ENCODE results near the gene PARD3B. TPM values are rescaled to one million over a fixed set of nuclear protein-coding genes. Genes with fewer than 3 reads are reported as not detected.

PARD3B gene
- total and polyA plus RNA-seq, 8 donors: 1.8 to 42.6 (median 15.1) TPM

- WGBS, 5 donors: 75 to 84% (median 80%) methylated on average over 5 of the region's 5 CpGs
- Histone ChIP-seq H3K27me3 (no peaks in the 10 kb centered on the region), H3K9me3 (no peaks in the 10 kb centered on the region), H3K4me3 (no peak overlapping the region), H3K36me3 (peaks cover 0 to 10% (median 2%) of the 10 kb centered on the region in 4 donors), H3K27ac (no peak overlapping the region), H3K4me1 (peaks cover 0 to 8% (median 0%) of the 10 kb centered on the region in 4 donors)
- no peak for DNase-seq
- intact Hi-C loops (cut with DNase I; ENCODE audit: low total_unique reads): no loop called here
- no peak for TF ChIP-seq EP300 (IDR thresholded peaks at IDR 0.05)
- TF ChIP-seq, protein P1, sequence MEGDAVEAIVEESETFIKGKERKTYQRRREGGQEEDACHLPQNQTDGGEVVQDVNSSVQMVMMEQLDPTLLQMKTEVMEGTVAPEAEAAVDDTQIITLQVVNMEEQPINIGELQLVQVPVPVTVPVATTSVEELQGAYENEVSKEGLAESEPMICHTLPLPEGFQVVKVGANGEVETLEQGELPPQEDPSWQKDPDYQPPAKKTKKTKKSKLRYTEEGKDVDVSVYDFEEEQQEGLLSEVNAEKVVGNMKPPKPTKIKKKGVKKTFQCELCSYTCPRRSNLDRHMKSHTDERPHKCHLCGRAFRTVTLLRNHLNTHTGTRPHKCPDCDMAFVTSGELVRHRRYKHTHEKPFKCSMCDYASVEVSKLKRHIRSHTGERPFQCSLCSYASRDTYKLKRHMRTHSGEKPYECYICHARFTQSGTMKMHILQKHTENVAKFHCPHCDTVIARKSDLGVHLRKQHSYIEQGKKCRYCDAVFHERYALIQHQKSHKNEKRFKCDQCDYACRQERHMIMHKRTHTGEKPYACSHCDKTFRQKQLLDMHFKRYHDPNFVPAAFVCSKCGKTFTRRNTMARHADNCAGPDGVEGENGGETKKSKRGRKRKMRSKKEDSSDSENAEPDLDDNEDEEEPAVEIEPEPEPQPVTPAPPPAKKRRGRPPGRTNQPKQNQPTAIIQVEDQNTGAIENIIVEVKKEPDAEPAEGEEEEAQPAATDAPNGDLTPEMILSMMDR (IDR thresholded peaks at IDR 0.05): no peak
- no peak for TF ChIP-seq POLR2A (IDR thresholded peaks at IDR 0.05)
- TF ChIP-seq POLR2AphosphoS5 (IDR thresholded peaks at IDR 0.05): no peak
Observed at GRCh38 chr2:205161156-205161839, 616.0 kb downstream of the PARD3B start.

DNA sequence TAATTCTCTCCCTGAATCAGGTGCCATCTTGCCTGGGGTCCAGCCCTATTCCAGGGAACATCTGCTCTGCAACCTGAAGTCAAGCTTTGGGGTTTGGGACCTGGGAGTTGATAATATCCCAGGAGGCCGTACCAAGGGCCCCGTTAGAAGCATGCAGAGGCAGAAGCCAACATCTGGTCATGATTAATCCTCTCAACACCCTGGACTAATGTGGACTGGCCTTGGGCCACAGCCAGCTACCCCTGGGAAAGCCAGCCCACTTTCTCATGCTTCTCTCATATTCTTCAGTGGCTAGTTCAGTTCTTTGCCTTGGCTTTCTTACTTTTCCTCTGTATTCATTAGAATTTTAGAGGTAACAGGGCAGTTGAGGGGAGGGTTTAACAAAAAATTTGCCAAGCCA lies 621.5 kb downstream of the PARD3B start:
- H3K4me1 ChIP-seq: no peaks in the 10 kb centered on the region
- H3K9me3 ChIP-seq: no peaks in the 10 kb centered on the region
- 79 to 92% (median 91%) methylated on average over 2 of the region's 2 CpGs for WGBS, 5 donors
- no peak overlapping the region for H3K27ac ChIP-seq
- DNase-seq: no peak
- no peaks in the 10 kb centered on the region for H3K36me3 ChIP-seq
- H3K27me3 ChIP-seq: no peaks in the 10 kb centered on the region
- no peak overlapping the region for H3K4me3 ChIP-seq
- intact Hi-C loops (cut with DNase I; ENCODE audit: low total_unique reads): no loop called here
- TF ChIP-seq, protein P1 (IDR thresholded peaks at IDR 0.05): no peak
- TF ChIP-seq POLR2AphosphoS5 (IDR thresholded peaks at IDR 0.05) (no peak), POLR2A (IDR thresholded peaks at IDR 0.05) (no peak), EP300 (IDR thresholded peaks at IDR 0.05) (no peak)

GRCh38 chr2:205169012-205169411 lies 623.7 kb downstream of the PARD3B start:
- H3K27ac ChIP-seq: no peak overlapping the region
- H3K4me1 ChIP-seq: no peaks in the 10 kb centered on the region
- no peak for TF ChIP-seq EP300 (IDR thresholded peaks at IDR 0.05)
- no peak for TF ChIP-seq POLR2AphosphoS5 (IDR thresholded peaks at IDR 0.05)
- TF ChIP-seq POLR2A (IDR thresholded peaks at IDR 0.05): no peak
- TF ChIP-seq, protein P1 (IDR thresholded peaks at IDR 0.05): no peak
- H3K36me3 ChIP-seq: peaks cover 0 to 3% (median 0%) of the 10 kb centered on the region in 4 donors
- WGBS, 5 donors: 84 to 97% (median 93%) methylated on average over 2 of the region's 2 CpGs
- intact Hi-C loops (cut with DNase I; ENCODE audit: low total_unique reads): no loop called here
- no peak overlapping the region for H3K4me3 ChIP-seq
- DNase-seq: no peak
- H3K9me3 ChIP-seq: no peaks in the 10 kb centered on the region
- no peaks in the 10 kb centered on the region for H3K27me3 ChIP-seq

DNA sequence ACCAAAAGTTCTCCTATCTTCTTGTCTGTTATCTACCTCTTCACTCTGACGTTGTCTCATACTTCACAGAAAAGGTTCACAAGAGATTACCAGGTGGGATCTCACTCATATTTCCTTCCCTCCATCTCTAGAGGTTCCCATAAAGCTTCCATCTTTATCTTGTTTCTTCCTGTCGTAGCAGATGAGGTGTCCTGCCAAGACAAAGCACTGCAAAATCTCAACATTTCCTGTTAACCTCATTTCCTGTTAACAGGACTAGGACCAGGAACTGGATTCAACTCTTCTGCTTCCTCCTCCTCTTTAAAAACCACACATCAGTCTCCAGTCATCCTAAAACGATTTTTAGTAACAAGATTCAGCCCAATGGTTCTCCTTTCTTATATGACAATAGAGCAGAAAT lies 624.2 kb downstream of the PARD3B start:
- intact Hi-C loops (cut with DNase I; ENCODE audit: low total_unique reads): no loop called here
- TF ChIP-seq POLR2A (IDR thresholded peaks at IDR 0.05) (no peak), EP300 (IDR thresholded peaks at IDR 0.05) (no peak), POLR2AphosphoS5 (IDR thresholded peaks at IDR 0.05) (no peak)
- TF ChIP-seq, protein P1 (IDR thresholded peaks at IDR 0.05): no peak
- 64 to 78% (median 73%) methylated on average over 3 of the region's 3 CpGs for WGBS, 5 donors
- Histone ChIP-seq H3K27ac (no peak overlapping the region), H3K27me3 (no peaks in the 10 kb centered on the region), H3K4me1 (no peaks in the 10 kb centered on the region), H3K9me3 (no peaks in the 10 kb centered on the region), H3K4me3 (no peak overlapping the region), H3K36me3 (peaks cover 0 to 3% (median 0%) of the 10 kb centered on the region in 4 donors)
- DNase-seq: no peak

All from stomach (tissue), 9 donors.